Measurements from ENCODE around the gene LTO1. TPM values are rescaled to one million over a fixed set of nuclear protein-coding genes. Genes with fewer than 3 reads are reported as not detected.
"Not testable (repeated sequence)": the region's sequence is repeated elsewhere in the genome, so short reads cannot be mapped to it uniquely, and the experiment has no call there.

Gene LTO1
- total RNA-seq, 4 donors from 2014 or later: 15.2 to 69.2 (median 27.2) TPM

GRCh38 chr11:69697861-69698260 lies 22.7 kb upstream of the LTO1 start:
- H3K4me3 ChIP-seq (ENCODE audit: low read depth, poor library complexity, severe bottlenecking): no peak overlapping the region
- TF ChIP-seq POLR2A (IDR thresholded peaks at IDR 0.05): no peak
- no peak for TF ChIP-seq CTCF (IDR thresholded peaks at IDR 0.05)
- intact Hi-C loops (cut with DNase I; ENCODE audit: low total_unique reads): no loop called here
- WGBS, 2 donors: 87 to 90% methylated on average over 10 of the region's 10 CpGs
- DNase-seq (ENCODE audit: low spot score in 2 of 2): no peak

GRCh38 chr11:69697469-69697843 lies 22.3 kb upstream of the LTO1 start:
- intact Hi-C loops (cut with DNase I; ENCODE audit: low total_unique reads): no loop called here
- DNase-seq (ENCODE audit: low spot score in 2 of 2): no peak
- H3K4me3 ChIP-seq (ENCODE audit: low read depth, poor library complexity, severe bottlenecking): no peak overlapping the region
- 87 to 96% methylated on average over 8 of the region's 8 CpGs for WGBS, 2 donors
- TF ChIP-seq POLR2A (IDR thresholded peaks at IDR 0.05) (no peak), CTCF (IDR thresholded peaks at IDR 0.05) (no peak)

- WGBS, 2 donors: 68 to 74% methylated on average over 13 to 15 of the region's 15 CpGs
- DNase-seq (ENCODE audit: low spot score in 2 of 2): no peak
- TF ChIP-seq POLR2A (IDR thresholded peaks at IDR 0.05) (no peak), CTCF (IDR thresholded peaks at IDR 0.05) (no peak)
- H3K4me3 ChIP-seq (ENCODE audit: low read depth, poor library complexity, severe bottlenecking): no peak overlapping the region
- intact Hi-C loops (cut with DNase I; ENCODE audit: low total_unique reads): no loop called here
Observed at GRCh38 chr11:69696749-69697468, 21.8 kb upstream of the LTO1 start.

DNA sequence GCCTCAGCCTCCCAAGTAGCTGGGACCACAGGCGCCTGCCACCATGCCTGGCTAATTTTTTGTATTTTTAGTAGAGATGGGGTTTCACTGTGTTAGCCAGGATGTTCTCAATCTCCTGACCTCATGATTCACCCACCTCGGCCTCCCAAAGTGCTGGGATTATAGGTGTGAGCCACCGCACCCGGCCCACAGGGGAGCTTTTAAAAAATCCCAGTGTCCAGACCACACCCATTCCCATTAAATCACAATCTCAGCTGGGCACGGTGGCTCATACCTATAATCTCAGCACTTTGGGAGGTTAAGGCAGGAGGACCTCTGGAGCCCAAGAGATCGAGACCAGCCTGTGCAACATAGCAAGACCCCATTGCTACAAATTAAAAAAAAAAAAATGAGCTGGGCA lies 20.8 kb upstream of the LTO1 start:
- 61 to 69% methylated on average over 6 of the region's 6 CpGs for WGBS, 2 donors
- not testable (repeated sequence) for DNase-seq (ENCODE audit: low spot score in 2 of 2)

GRCh38 chr11:69695581-69695980 lies 20.4 kb upstream of the LTO1 start:
- TF ChIP-seq CTCF (IDR thresholded peaks at IDR 0.05): no peak
- no peak for TF ChIP-seq POLR2A (IDR thresholded peaks at IDR 0.05)
- DNase-seq (ENCODE audit: low spot score in 2 of 2): no peak
- 67 to 73% methylated on average over 7 of the region's 7 CpGs for WGBS, 2 donors
- intact Hi-C loops (cut with DNase I; ENCODE audit: low total_unique reads): no loop called here
- no peak overlapping the region for H3K4me3 ChIP-seq (ENCODE audit: low read depth, poor library complexity, severe bottlenecking)

More for the DNA sequence above, 20.8 kb upstream of the LTO1 start:
- H3K4me3 ChIP-seq (ENCODE audit: low read depth, poor library complexity, severe bottlenecking); intact Hi-C loops (cut with DNase I; ENCODE audit: low total_unique reads): not testable (repeated sequence)

- intact Hi-C loops (cut with DNase I; ENCODE audit: low total_unique reads): no loop called here
- no peak overlapping the region for H3K4me3 ChIP-seq (ENCODE audit: low read depth, poor library complexity, severe bottlenecking)
- DNase-seq (ENCODE audit: low spot score in 2 of 2): no peak
- TF ChIP-seq CTCF (IDR thresholded peaks at IDR 0.05) (no peak), POLR2A (IDR thresholded peaks at IDR 0.05) (no peak)
- 74 to 80% methylated on average over 10 of the region's 10 CpGs for WGBS, 2 donors
Observed at GRCh38 chr11:69694781-69695180, 19.6 kb upstream of the LTO1 start.

Data from lower leg skin (tissue), 4 donors.